HepG2 (cell line): Measurements from ENCODE around the gene REST. TPM values are rescaled to one million over a fixed set of nuclear protein-coding genes. Genes with fewer than 3 reads are reported as not detected.

Experiments used
- ATAC-seq: fragments of 200-7000 bp; cut with Tn5 transposase; 3 replicates; pipeline ENCODE4 v1.9.1; 2020; ENCODE audit warnings: mild to moderate bottlenecking, moderate library complexity
- BruUV-seq: library from RNA; stranded (reverse); fragments of 400-500 nt; replicated peaks from 2 replicates; lab custom pipeline; 2021; lab: Mats Ljungman, UMichigan
- CTCF ChIA-PET: fragments of 300-600 bp; formaldehyde crosslinking; extraction: SDS; loops from one replicate; lab custom pipeline; 2021; ENCODE audit warnings: low total read pairs, inconsistent platforms, low intra/inter-chr PET ratio; lab: Yijun Ruan, JAX
- POLR2A ChIA-PET: fragments of 350-600 bp; sonication (Branson Sonifier 250); formaldehyde crosslinking; loops from one replicate; lab custom pipeline; 2020; ENCODE audit warnings: antibody characterized with exemption, inconsistent platforms; lab: Yijun Ruan, JAX
- DNase-seq: peaks from one replicate; pipeline ENCODE4 v3.0.0-alpha.2; 2015; ENCODE audit warnings: low spot score
- FAIRE-seq: peaks from 3 replicates; lab custom pipeline; 2011; peaks lifted over from hg19 to GRCh38; lab: Jason Lieb, UNC
- H2AFZ ChIP-seq: one replicate; pipeline ENCODE4 v1.6.1; 2011; ENCODE audit warnings: low read length, inconsistent platforms
- H3K27ac ChIP-seq: fragments of 300-600 bp; 3 replicates; pipeline ENCODE4 v1.8.0; 2011; ENCODE audit warnings: mixed run types, mild to moderate bottlenecking, mixed read lengths, low read length, inconsistent platforms; ENCODE audit not compliant: insufficient read depth; ENCODE audit errors: extremely low read length
- H3K27me3 ChIP-seq, 2 experiments: fragments of 200-600 bp in 1 of 2; 2 replicates in 1 of 2; 3 replicates in 1 of 2; pipeline versions ENCODE4 v1.6.0 to v1.8.0; 2011; ENCODE audit warnings: low read length in 2 of 2, mild to moderate bottlenecking in 2 of 2, moderate library complexity in 2 of 2, inconsistent platforms in 1 of 2; ENCODE audit not compliant: insufficient read depth in 2 of 2, control insufficient read depth in 1 of 2
- H3K36me3 ChIP-seq, 2 experiments: fragments of 200-600 bp in 1 of 2; replicated peaks in 1 of 2; 2 replicates in 1 of 2; 3 replicates in 1 of 2; pipeline versions ENCODE4 v1.5.1 to v1.8.0; 2011; ENCODE audit warnings: low read length in 2 of 2, inconsistent platforms in 1 of 2; ENCODE audit not compliant: insufficient read depth in 2 of 2, control insufficient read depth in 1 of 2
- H3K4me1 ChIP-seq: 2 replicates; pipeline ENCODE4 v1.5.1; 2012; ENCODE audit warnings: low read length, inconsistent platforms; ENCODE audit not compliant: insufficient read depth
- H3K4me2 ChIP-seq: 2 replicates; pipeline ENCODE4 v1.6.0; 2011; ENCODE audit warnings: low read depth, low read length, inconsistent platforms
- H3K4me3 ChIP-seq, 3 experiments: fragments of 200-600 bp in 1 of 3; sonication (generic), shearing (Covaris generic) in 1 of 3; replicated peaks in 1 of 3; 2 replicates each; pipeline ENCODE4 v1.5.1; 2011 to 2016; ENCODE audit warnings: low read length in 3 of 3, inconsistent platforms in 2 of 3, low read depth in 2 of 3, mild to moderate bottlenecking in 2 of 3, control low read depth in 1 of 3, mixed read lengths in 1 of 3; ENCODE audit not compliant: insufficient read depth in 1 of 3
- H3K79me2 ChIP-seq: one replicate; pipeline ENCODE4 v1.6.1; 2011; ENCODE audit warnings: low read length, inconsistent platforms; ENCODE audit not compliant: insufficient read depth
- H3K9ac ChIP-seq: 2 replicates; pipeline ENCODE4 v1.6.0; 2011; ENCODE audit warnings: mild to moderate bottlenecking, low read depth, low read length, inconsistent platforms; ENCODE audit not compliant: insufficient read depth
- H3K9me3 ChIP-seq: 2 replicates; pipeline ENCODE4 v1.5.1; 2012; ENCODE audit warnings: mild to moderate bottlenecking, low read length
- H4K20me1 ChIP-seq: 2 replicates; pipeline ENCODE4 v1.6.0; 2011; ENCODE audit warnings: inconsistent platforms, mild to moderate bottlenecking, low read length, moderate library complexity; ENCODE audit not compliant: insufficient read depth
- CEBPG ChIP-seq: IDR thresholded peaks from 2 replicates; pipeline ENCODE4 v1.6.1; 2016
- HNF1A ChIP-seq, 2 experiments: sonication (generic) in 1 of 2; formaldehyde crosslinking in 1 of 2; IDR thresholded peaks; 2 replicates each; pipeline versions ENCODE4 v1.4.0 to v1.6.1; 2016 to 2020; ENCODE audit warnings: borderline replicate concordance in 1 of 2, low read depth in 1 of 2, mild to moderate bottlenecking in 1 of 2, missing genetic modification reagents in 1 of 2
- HNRNPK ChIP-seq: fragments of 200-400 bp; formaldehyde crosslinking; IDR thresholded peaks from 2 replicates; pipeline ENCODE4 v1.6.1; 2018; ENCODE audit warnings: low read length, low read depth, moderate library complexity, mild to moderate bottlenecking; ENCODE audit not compliant: poor library complexity, severe bottlenecking
- KDM4B ChIP-seq: sonication (generic); formaldehyde crosslinking; IDR thresholded peaks from 2 replicates; pipeline ENCODE4 v1.4.0; 2020; ENCODE audit warnings: missing genetic modification reagents
- LCORL ChIP-seq, 2 experiments: fragments of 450-650 bp in 1 of 2; sonication (generic) in 1 of 2; formaldehyde crosslinking in 1 of 2; IDR thresholded peaks; 2 replicates each; pipeline versions ENCODE4 v1.5.0 to v1.6.1; 2017 to 2020; ENCODE audit warnings: antibody characterized with exemption in 1 of 2, missing genetic modification reagents in 1 of 2
- MIER2 ChIP-seq: IDR thresholded peaks from 2 replicates; pipeline ENCODE4 v1.6.1; 2016; ENCODE audit warnings: missing biosample characterization, missing genetic modification reagents
- NFE2L2 ChIP-seq: fragments of 150-350 bp; IDR thresholded peaks from 2 replicates; pipeline ENCODE4 v1.6.1; 2014; ENCODE audit warnings: low read length
- NR2F1 ChIP-seq, 2 experiments: fragments of 450-650 bp in 1 of 2; formaldehyde crosslinking in 1 of 2; IDR thresholded peaks; 2 replicates each; pipeline versions ENCODE4 v1.5.0 to v1.6.1; 2016 to 2020; ENCODE audit warnings: mild to moderate bottlenecking in 1 of 2, missing compliant biosample characterization in 1 of 2, missing genetic modification reagents in 1 of 2, moderate library complexity in 1 of 2
- POLR2AphosphoS2 ChIP-seq: IDR thresholded peaks from 2 replicates; pipeline ENCODE4 v1.6.1; 2011; ENCODE audit warnings: low read depth, low read length, improper control_type of control experiment
- RFX5 ChIP-seq: IDR thresholded peaks from 2 replicates; pipeline ENCODE4 v1.6.1; 2011; ENCODE audit warnings: low read depth, low read length, improper control_type of control experiment
- RXRB ChIP-seq: IDR thresholded peaks from 2 replicates; pipeline ENCODE4 v1.6.1; 2016; ENCODE audit warnings: borderline replicate concordance, missing genetic modification reagents, missing compliant biosample characterization
- SMAD9 ChIP-seq: sonication (generic); formaldehyde crosslinking; IDR thresholded peaks from 2 replicates; pipeline ENCODE4 v1.5.1; 2020; ENCODE audit warnings: mild to moderate bottlenecking, missing genetic modification reagents
- TCF7 ChIP-seq: sonication (generic); IDR thresholded peaks from 2 replicates; pipeline ENCODE4 v1.6.1; 2016; ENCODE audit warnings: antibody characterized with exemption, low read depth
- U2AF2 ChIP-seq: fragments of 200-400 bp; formaldehyde crosslinking; IDR thresholded peaks from 2 replicates; pipeline ENCODE4 v1.6.1; 2017; ENCODE audit warnings: low read depth, mild to moderate bottlenecking, low read length
- ZFX ChIP-seq: sonication (generic); formaldehyde crosslinking; IDR thresholded peaks from 2 replicates; pipeline ENCODE4 v1.4.0; 2020; ENCODE audit warnings: mild to moderate bottlenecking, low read depth, missing genetic modification reagents, moderate library complexity
- ZNF263 ChIP-seq: sonication (generic); formaldehyde crosslinking; IDR thresholded peaks from 2 replicates; pipeline ENCODE4 v1.4.0; 2020; ENCODE audit warnings: missing genetic modification reagents
- ZNF282 ChIP-seq: fragments of 450-650 bp; IDR thresholded peaks from 2 replicates; pipeline ENCODE4 v1.6.1; 2018; ENCODE audit not compliant: partially characterized antibody
- ZNF644 ChIP-seq: IDR thresholded peaks from 2 replicates; pipeline ENCODE4 v1.6.1; 2016; ENCODE audit warnings: low read depth
- ZNF766 ChIP-seq: sonication (generic); formaldehyde crosslinking; IDR thresholded peaks from 2 replicates; pipeline ENCODE4 v1.5.0; 2020; ENCODE audit warnings: missing genetic modification reagents, borderline replicate concordance
- WGBS: methylation state at CpG from one replicate; pipeline ENCODE4 v1.1.6; 2017; ENCODE audit warnings: low lambda C conversion rate; 5-methylcytosine and 5-hydroxymethylcytosine counted together
- in situ Hi-C: cut with HindIII; loops from 2 replicates; pipeline ENCODE4 v1.10.0; 2017; ENCODE audit warnings: low pct_unique_long_range_greater_than_20kb; ENCODE audit not compliant: extremely low pct_ligation_motif_present
- intact Hi-C: fragments of 100-400 bp; cut with micrococcal nuclease; formaldehyde crosslinking; loops from one replicate; pipeline ENCODE4 v1.10.0; 2022; ENCODE audit not compliant: unreplicated experiment
- polyA plus RNA-seq, 8 experiments: library from polyadenylated mRNA; depleted of rRNA in 3 of 8; stranded (reverse) in 7 of 8; unstranded in 1 of 8; fragments of >200 nt; fragmentation: Illumina TruSeq in 4 of 8; extraction: Trizol in 4 of 8; gene quantifications; 2 replicates each; pipeline versions ENCODE4 v1.2.1 to v1.2.3, GENCODE V29; 2011 to 2016; ENCODE audit warnings: low read depth in 4 of 8, missing spikeins in 1 of 8, mixed read lengths in 1 of 8; ENCODE audit not compliant: insufficient read depth in 1 of 8
- total RNA-seq, 5 experiments: library from RNA; depleted of rRNA; stranded (reverse); fragments of >200 nt; fragmentation: Illumina TruSeq; extraction: Trizol; gene quantifications; 2 replicates each; pipeline ENCODE4 v1.2.3, GENCODE V29; 2016; ENCODE audit warnings: low read depth in 1 of 5
- TF ChIP-seq, protein P1 (sequence below): IDR thresholded peaks from 2 replicates; pipeline ENCODE4 v1.6.1; 2016; ENCODE audit warnings: mild to moderate bottlenecking, missing biosample characterization, missing genetic modification reagents

The REST gene
- total and polyA plus RNA-seq, 2 of the 13 experiments (the other 11 are each of a cell fraction or from before 2014, with no cell fraction given): 12.7 to 22.4 TPM

GRCh38 chr4:56908206-56909085 is 746 bp downstream of the REST start:
- H3K9me3 ChIP-seq: no peaks in the 10 kb centered on the region
- intact Hi-C loops (loop anchor here (2.0 to 5.0 kb wide), 2 partner anchors 68 to 471 kb away; partner anchors contain the start of genes NOA1, PAICS and PPAT), in situ Hi-C loops (no loop called here)
- H3K4me1 ChIP-seq: peaks cover 42% of the 10 kb centered on the region
- H3K27ac ChIP-seq: peak overlapping the region; percentile 96
- peak overlapping the region; percentile 94 to 99 (median 99) for H3K4me3 ChIP-seq
- H2AFZ ChIP-seq: no peak overlapping the region
- H3K27me3 ChIP-seq: peaks cover 0 to 12% of the 10 kb centered on the region in 2 experiments; a peak in 1 of 5 replicates
- DNase-seq: peak; percentile 47
- peak overlapping the region; percentile 71 for H3K4me2 ChIP-seq
- peaks cover 44% of the 10 kb centered on the region for H3K79me2 ChIP-seq
- 0% methylated on average over 8 of the region's 110 CpGs for WGBS
- BruUV-seq: no TSS peak
- POLR2A ChIA-PET: interaction anchor here (1.1 to 4.1 kb wide), 4 partner anchors 9 to 473 kb away, joined by 3 to 49 read pairs (median 6); partner anchors contain the start of genes NOA1, PAICS, POLR2B and PPAT
- H3K9ac ChIP-seq: peak overlapping the region; percentile 94
- H3K36me3 ChIP-seq: peaks cover 5 to 6% of the 10 kb centered on the region in 2 experiments; a peak in 3 of 5 replicates
- H4K20me1 ChIP-seq: no peaks in the 10 kb centered on the region
- CTCF ChIA-PET: no interaction called here
- peak; percentile 79 for ATAC-seq
- no peak for FAIRE-seq
- TF ChIP-seq NFE2L2 (no peak), U2AF2 (no peak), SMAD9 (CRISPR knock-in tag) (no peak), CEBPG (CRISPR knock-in tag) (no peak), TCF7 (no peak), NR2F1 (CRISPR knock-in tag; IDR thresholded peaks at IDR 0.05) (no peak), MIER2 (CRISPR knock-in tag) (peak; percentile 74), ZNF644 (CRISPR knock-in tag) (no peak), HNRNPK (peak; percentile 17), RFX5 (no peak), ZNF263 (no peak), POLR2AphosphoS2 (no peak), RXRB (CRISPR knock-in tag) (0 out of 2 replicates have a peak, but pooled peaks have one; percentile 26), ZFX (CRISPR knock-in tag) (peak; percentile 57), ZNF282 (no peak), ZNF766 (CRISPR knock-in tag) (no peak), HNF1A (IDR thresholded peaks at IDR 0.05; ENCODE audit: low read depth) (no peak), HNF1A (CRISPR knock-in tag; IDR thresholded peaks at IDR 0.05; ENCODE audit: borderline replicate concordance) (no peak), LCORL (IDR thresholded peaks at IDR 0.05) (no peak), LCORL (CRISPR knock-in tag; IDR thresholded peaks at IDR 0.05) (no peak), KDM4B (CRISPR knock-in tag) (no peak)
- TF ChIP-seq, protein P1, sequence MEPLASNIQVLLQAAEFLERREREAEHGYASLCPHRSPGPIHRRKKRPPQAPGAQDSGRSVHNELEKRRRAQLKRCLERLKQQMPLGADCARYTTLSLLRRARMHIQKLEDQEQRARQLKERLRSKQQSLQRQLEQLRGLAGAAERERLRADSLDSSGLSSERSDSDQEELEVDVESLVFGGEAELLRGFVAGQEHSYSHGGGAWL: peak; percentile 50; the same call in 1 of the 2 replicates
